Measurements from ENCODE around the gene SOX15. TPM values are rescaled to one million over a fixed set of nuclear protein-coding genes. Genes with fewer than 3 reads are reported as not detected.
"Not testable (repeated sequence)": the region's sequence is repeated elsewhere in the genome, so short reads cannot be mapped to it uniquely, and the experiment has no call there.

The SOX15 gene
- total RNA-seq, 1 donor from 2014 or later: 1.0 TPM

DNA sequence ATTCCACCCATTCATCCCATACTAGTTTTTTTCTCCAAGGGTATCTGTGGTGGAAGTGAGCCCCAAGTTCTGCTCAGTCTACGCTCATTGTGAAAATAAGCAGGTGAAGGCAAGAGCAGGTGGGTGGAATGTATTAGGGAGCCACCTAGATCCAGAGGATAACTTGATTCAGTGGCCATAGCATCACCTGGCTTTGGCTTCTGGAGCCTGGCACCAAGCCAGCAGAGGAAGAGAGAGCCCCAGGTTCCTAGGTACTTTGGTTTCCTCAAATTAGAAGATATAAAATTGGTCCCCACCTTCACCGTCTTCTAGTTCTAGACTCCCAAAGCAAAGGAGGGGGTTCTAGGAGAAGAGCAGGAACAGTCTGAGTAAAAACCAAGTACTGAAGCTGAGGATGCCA is 20.7 kb upstream of the SOX15 start:
- Mint-ChIP-seq H3K9me3 (ENCODE audit: low read depth) (no peaks in the 10 kb centered on the region), H3K4me3 (ENCODE audit: low read depth) (no peak overlapping the region), H3K27ac (no peak overlapping the region), H3K4me1 (ENCODE audit: low read depth) (peaks cover 26% of the 10 kb centered on the region), H3K27me3 (no peaks in the 10 kb centered on the region), H3K36me3 (ENCODE audit: insufficient read depth) (peaks cover 4% of the 10 kb centered on the region)
- no peak for DNase-seq (ENCODE audit: low spot score, unreplicated experiment)
- TF ChIP-seq, protein P1, sequence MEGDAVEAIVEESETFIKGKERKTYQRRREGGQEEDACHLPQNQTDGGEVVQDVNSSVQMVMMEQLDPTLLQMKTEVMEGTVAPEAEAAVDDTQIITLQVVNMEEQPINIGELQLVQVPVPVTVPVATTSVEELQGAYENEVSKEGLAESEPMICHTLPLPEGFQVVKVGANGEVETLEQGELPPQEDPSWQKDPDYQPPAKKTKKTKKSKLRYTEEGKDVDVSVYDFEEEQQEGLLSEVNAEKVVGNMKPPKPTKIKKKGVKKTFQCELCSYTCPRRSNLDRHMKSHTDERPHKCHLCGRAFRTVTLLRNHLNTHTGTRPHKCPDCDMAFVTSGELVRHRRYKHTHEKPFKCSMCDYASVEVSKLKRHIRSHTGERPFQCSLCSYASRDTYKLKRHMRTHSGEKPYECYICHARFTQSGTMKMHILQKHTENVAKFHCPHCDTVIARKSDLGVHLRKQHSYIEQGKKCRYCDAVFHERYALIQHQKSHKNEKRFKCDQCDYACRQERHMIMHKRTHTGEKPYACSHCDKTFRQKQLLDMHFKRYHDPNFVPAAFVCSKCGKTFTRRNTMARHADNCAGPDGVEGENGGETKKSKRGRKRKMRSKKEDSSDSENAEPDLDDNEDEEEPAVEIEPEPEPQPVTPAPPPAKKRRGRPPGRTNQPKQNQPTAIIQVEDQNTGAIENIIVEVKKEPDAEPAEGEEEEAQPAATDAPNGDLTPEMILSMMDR (IDR thresholded peaks at IDR 0.05; ENCODE audit: unreplicated experiment): no peak

DNA sequence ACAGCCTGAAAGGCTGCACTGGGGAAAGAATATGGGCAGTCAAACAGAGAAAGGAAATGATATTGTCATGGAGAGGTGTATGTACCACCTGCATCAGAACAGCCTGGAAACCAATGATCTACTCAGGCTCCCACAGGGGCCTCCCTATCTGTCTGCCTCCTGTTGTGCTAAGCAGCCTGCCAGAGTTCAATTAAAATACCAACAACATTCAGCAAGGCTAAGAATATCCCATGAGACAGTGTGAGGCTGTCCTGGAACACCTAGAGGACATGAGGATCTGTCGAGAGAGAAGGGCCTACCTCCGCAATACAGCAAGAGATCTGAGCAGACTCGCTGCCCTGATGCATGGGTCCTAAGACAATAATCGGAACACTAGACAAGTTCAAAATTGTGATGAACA is 16.4 kb upstream of the SOX15 start:
- Mint-ChIP-seq H3K9me3 (ENCODE audit: low read depth) (no peaks in the 10 kb centered on the region), H3K4me1 (ENCODE audit: low read depth) (peaks cover 3% of the 10 kb centered on the region), H3K4me3 (ENCODE audit: low read depth) (no peak overlapping the region), H3K36me3 (ENCODE audit: insufficient read depth) (peaks cover 22% of the 10 kb centered on the region), H3K27me3 (no peaks in the 10 kb centered on the region), H3K27ac (no peak overlapping the region)
- TF ChIP-seq, protein P1 (IDR thresholded peaks at IDR 0.05; ENCODE audit: unreplicated experiment): no peak
- no peak for DNase-seq (ENCODE audit: low spot score, unreplicated experiment)

GRCh38 chr17:7597561-7597960 is 7.7 kb upstream of the SOX15 start:
- H3K4me3 Mint-ChIP-seq (ENCODE audit: low read depth); H3K9me3 Mint-ChIP-seq (ENCODE audit: low read depth); H3K4me1 Mint-ChIP-seq (ENCODE audit: low read depth); H3K27me3 Mint-ChIP-seq; DNase-seq (ENCODE audit: low spot score, unreplicated experiment); H3K27ac Mint-ChIP-seq: not testable (repeated sequence)
- H3K36me3 Mint-ChIP-seq (ENCODE audit: insufficient read depth): peaks cover 36% of the 10 kb centered on the region

DNA sequence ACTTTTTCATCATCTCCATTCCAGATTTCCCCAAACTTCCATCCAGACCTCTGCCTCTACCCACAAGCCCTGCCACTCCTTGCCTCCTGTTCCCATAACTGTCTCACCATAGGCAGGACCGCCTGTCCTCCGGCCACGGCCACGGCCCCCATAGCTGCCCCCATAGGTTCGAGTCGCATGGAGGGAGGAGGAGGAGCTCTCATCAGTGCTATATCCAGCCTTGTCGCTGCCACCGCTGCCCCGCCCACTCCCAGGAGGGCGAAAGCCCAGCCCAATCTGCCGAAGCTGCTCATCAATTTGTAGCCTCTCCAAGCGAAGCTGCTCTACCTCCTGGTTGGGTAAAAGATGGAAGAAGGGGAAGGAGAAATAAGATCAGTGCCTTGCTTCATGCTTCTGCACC is 3.4 kb upstream of the SOX15 start:
- DNase-seq (ENCODE audit: low spot score, unreplicated experiment): no peak
- H3K27me3 Mint-ChIP-seq: no peaks in the 10 kb centered on the region
- peak overlapping the region; percentile 12 for H3K27ac Mint-ChIP-seq
- H3K36me3 Mint-ChIP-seq (ENCODE audit: insufficient read depth): peaks cover 33% of the 10 kb centered on the region
- no peak overlapping the region for H3K4me3 Mint-ChIP-seq (ENCODE audit: low read depth)
- H3K4me1 Mint-ChIP-seq (ENCODE audit: low read depth): peaks cover 1% of the 10 kb centered on the region
- TF ChIP-seq, protein P1 (IDR thresholded peaks at IDR 0.05; ENCODE audit: unreplicated experiment): no peak
- H3K9me3 Mint-ChIP-seq (ENCODE audit: low read depth): no peaks in the 10 kb centered on the region

DNA sequence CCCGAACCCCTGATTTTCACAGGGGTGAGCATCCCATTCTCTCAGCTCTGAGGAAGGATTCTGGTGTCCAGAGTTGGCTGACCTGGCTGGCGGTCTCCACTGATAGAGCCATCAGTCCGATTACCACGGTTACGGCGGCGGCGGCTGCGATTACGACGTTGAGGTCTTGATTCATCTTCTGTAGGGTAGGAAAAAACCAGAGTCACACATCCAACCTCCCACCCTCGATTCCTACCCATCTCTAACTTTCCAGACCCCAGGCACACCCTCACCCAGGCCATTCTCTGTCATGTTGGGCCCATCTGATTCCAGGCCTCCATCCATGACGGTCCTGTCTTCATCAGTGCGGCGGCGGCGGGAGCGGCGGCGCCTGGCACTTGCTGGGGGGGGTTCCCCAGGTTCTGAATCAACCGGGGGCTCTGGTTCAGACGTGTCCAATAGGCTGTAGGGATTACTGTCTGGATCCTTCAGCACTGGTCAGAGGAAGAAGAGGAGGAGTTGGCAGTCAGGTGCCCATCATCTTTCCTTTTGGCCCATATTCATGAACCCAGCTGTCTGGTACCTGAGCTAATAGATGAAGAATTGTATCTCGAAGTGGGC is 2.6 kb upstream of the SOX15 start:
- peaks cover 35% of the 10 kb centered on the region for H3K36me3 Mint-ChIP-seq (ENCODE audit: insufficient read depth)
- H3K4me3 Mint-ChIP-seq (ENCODE audit: low read depth): no peak overlapping the region
- no peak for DNase-seq (ENCODE audit: low spot score, unreplicated experiment)
- peaks cover 1% of the 10 kb centered on the region for H3K4me1 Mint-ChIP-seq (ENCODE audit: low read depth)
- H3K27ac Mint-ChIP-seq: no peak overlapping the region
- no peaks in the 10 kb centered on the region for H3K27me3 Mint-ChIP-seq
- H3K9me3 Mint-ChIP-seq (ENCODE audit: low read depth): no peaks in the 10 kb centered on the region
- TF ChIP-seq, protein P1 (IDR thresholded peaks at IDR 0.05; ENCODE audit: unreplicated experiment): no peak

GRCh38 chr17:7591596-7591995 is 1.7 kb upstream of the SOX15 start:
- TF ChIP-seq, protein P1 (IDR thresholded peaks at IDR 0.05; ENCODE audit: unreplicated experiment): no peak
- H3K4me1 Mint-ChIP-seq (ENCODE audit: low read depth): peaks cover 1% of the 10 kb centered on the region

More at GRCh38 chr17:7591596-7591995, 1.7 kb upstream of the SOX15 start:
- Mint-ChIP-seq H3K27ac (no peak overlapping the region), H3K27me3 (no peaks in the 10 kb centered on the region), H3K36me3 (ENCODE audit: insufficient read depth) (peaks cover 39% of the 10 kb centered on the region), H3K9me3 (ENCODE audit: low read depth) (no peaks in the 10 kb centered on the region), H3K4me3 (ENCODE audit: low read depth) (no peak overlapping the region)
- DNase-seq (ENCODE audit: low spot score, unreplicated experiment): no peak
